Fibroblast of mammary gland (primary cell): ENCODE data around the gene GTF2B.
A peak's percentile ranks its signal among the peaks of the same experiment; 100 is the strongest.
"Not testable (repeated sequence)": the region's sequence is repeated elsewhere in the genome, so short reads cannot be mapped to it uniquely, and the experiment has no call there.

Experiments
- DNase-seq: peaks from one replicate; pipeline ENCODE4 v3.0.0-alpha.2; 2010; ENCODE audit warnings: low read depth
- H3K4me3 ChIP-seq: 2 replicates; pipeline ENCODE4 v1.5.1; 2011; ENCODE audit warnings: low read depth, mild to moderate bottlenecking, low read length, moderate library complexity; ENCODE audit not compliant: control insufficient read depth
- TF ChIP-seq, protein P1 (sequence below): conservative IDR thresholded peaks from 2 replicates; pipeline ENCODE4 v1.5.1; 2011; ENCODE audit warnings: low read depth, low read length, inconsistent platforms; ENCODE audit not compliant: control insufficient read depth, insufficient read depth

Gene GTF2B, protein sequence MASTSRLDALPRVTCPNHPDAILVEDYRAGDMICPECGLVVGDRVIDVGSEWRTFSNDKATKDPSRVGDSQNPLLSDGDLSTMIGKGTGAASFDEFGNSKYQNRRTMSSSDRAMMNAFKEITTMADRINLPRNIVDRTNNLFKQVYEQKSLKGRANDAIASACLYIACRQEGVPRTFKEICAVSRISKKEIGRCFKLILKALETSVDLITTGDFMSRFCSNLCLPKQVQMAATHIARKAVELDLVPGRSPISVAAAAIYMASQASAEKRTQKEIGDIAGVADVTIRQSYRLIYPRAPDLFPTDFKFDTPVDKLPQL

DNA sequence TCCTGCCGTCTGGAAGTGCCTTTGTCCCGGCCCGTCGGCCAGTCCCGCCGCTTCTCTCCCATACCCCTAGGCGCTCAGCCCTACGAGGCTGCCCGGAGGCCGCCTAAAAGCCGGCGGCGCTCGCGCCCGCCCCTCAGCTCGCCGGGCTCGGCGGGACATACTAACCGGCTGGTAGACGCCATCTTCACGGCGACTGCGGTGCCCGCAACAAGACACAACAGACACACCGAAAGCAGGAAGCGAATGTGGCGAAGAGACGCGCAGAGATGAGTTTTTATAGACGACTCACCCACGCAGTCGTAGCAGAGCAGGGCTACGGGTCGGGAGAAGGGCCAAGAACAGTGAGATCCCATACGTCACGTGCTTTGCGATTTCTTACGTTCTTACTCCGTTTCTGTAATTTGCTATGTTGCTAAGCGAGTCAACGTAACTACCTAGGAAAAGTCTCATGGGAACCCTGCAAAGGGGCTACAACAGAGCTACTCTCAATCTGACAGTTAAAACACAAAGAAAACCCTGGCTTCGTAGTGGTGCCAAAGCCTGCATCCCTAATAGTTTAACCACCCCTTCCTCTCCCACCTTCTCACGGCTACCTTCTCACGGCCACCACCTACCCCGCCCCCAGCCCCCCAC is at the start of gene GTF2B:
Gene GTF2B (minus strand): TSS at position 250 of the 633 bp plus-strand sequence. CDS start 68 bp downstream, at position 182.
- peak; percentile 98 for DNase-seq
- peak within 1 kb of the TSS; percentile 92 for H3K4me3 ChIP-seq
- TF ChIP-seq, protein P1, sequence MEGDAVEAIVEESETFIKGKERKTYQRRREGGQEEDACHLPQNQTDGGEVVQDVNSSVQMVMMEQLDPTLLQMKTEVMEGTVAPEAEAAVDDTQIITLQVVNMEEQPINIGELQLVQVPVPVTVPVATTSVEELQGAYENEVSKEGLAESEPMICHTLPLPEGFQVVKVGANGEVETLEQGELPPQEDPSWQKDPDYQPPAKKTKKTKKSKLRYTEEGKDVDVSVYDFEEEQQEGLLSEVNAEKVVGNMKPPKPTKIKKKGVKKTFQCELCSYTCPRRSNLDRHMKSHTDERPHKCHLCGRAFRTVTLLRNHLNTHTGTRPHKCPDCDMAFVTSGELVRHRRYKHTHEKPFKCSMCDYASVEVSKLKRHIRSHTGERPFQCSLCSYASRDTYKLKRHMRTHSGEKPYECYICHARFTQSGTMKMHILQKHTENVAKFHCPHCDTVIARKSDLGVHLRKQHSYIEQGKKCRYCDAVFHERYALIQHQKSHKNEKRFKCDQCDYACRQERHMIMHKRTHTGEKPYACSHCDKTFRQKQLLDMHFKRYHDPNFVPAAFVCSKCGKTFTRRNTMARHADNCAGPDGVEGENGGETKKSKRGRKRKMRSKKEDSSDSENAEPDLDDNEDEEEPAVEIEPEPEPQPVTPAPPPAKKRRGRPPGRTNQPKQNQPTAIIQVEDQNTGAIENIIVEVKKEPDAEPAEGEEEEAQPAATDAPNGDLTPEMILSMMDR: no peak

DNA sequence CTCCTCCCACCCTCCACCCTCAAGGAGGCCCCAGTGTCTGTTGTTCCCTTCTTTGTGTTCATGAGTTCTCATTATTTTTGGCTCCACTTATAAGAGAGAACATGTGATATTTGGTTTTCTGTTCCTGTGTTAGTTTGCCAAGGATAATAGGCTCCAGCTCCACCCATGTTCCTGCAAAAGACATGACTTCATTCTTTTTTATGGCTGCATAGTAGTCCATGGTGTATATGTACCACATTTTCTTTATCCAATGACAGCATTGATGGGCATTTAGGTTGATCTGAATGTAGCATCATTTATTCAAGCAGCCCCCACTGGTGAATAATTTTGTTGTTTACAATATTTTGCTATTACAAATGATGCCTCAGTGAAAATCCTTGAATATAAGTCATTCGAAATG is 47.2 kb upstream of the GTF2B start:
- H3K4me3 ChIP-seq, DNase-seq: not testable (repeated sequence)

DNA sequence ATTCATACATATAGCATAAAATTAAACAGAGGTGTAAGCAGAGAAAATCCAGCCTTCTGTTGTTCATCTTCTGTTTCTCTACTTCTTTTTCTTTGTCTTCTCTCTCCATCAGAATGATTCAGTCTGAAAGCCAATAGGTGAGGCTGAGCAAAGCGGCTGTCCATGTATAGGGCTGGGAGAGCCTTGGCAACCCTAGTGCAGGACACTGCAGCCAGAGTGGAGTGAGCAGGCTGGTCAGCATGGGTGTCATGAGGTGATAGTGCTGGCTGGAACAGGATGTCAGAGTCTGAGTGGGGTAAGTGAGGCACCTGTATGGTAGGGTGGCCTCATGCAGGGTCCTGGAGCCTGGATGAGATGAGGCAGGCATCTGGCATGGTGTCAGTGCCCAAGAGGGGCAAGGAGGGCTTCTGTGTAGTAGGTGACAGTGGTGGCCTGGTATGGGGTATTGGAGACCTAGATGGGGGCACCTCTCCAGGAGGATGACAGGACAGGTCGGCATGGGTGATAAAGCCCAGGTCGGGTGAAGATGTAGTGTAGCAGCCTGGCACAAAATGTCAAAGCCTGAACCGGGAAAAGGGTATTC is 45.5 kb upstream of the GTF2B start:
- DNase-seq: no peak
- TF ChIP-seq, protein P1: no peak
- no peak overlapping the region for H3K4me3 ChIP-seq

DNA sequence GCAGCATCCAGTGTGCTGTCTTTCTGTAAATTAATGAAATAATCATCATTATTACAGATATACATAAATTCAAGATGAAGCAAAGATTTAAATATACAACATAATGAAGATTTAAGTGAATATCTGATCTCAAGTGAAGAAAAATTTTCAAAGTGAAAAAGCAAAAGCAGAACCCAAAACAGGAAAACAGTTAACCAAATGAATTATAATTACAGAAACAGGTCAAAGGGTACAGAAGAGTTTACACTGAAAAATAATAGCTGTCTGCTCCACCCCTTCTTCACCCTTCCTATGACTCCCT is 44.8 kb upstream of the GTF2B start:
- TF ChIP-seq, protein P1: no peak
- H3K4me3 ChIP-seq: no peak overlapping the region
- no peak for DNase-seq

DNA sequence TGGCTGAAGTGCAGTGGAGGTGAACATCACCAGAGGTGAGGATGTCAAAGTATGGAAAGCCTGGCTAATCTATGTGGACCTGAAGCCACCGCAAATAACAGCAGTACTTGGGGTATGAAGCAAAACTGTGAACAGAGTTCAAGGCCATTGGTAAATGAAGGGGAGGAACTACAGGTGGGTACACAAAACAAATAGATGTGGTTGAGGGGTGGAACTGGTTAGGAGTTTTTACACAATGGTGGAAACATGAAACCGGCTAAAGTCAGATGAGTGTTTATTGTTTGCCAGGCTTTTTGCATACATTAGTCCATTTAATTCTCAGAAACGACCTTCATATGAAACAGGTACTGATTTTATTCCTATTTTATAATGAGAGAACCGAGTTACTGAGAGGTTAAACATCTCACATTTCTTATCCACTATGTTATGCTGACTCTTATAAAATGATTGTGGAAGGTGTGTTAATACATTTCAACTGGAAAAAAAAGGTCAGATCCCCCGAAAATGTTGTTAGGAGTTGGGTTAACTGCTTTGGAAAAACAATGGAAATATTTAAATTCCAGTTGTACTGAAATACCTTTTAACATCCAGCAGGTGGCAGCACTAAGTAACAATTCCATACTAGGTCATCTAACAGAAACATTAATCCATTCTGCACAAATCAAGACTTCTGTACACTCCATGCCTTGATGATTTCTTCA is 44.3 kb upstream of the GTF2B start:
- DNase-seq: peak; percentile 57
- TF ChIP-seq, protein P1: peak; percentile 57
- H3K4me3 ChIP-seq: no peak overlapping the region

DNA sequence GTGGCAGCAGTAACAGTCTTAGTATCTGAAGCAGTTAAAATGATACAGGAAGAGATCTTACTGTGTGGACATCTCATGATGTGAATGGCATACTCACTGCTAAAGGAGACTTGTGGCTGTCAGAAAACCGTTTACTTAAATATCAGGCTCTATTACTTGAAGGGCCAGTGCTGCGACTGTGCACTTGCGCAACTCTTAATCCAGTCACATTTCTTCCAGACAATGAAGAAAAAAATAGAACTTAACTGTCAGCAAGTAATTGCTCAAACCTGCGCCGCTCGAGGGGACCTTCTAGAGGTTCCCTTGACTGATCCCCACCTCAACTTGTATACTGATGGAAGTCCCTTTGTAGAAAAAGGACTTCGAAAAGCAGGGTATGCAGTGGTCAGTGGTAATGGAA is 38.8 kb upstream of the GTF2B start:
- not testable (repeated sequence) for DNase-seq, H3K4me3 ChIP-seq

DNA sequence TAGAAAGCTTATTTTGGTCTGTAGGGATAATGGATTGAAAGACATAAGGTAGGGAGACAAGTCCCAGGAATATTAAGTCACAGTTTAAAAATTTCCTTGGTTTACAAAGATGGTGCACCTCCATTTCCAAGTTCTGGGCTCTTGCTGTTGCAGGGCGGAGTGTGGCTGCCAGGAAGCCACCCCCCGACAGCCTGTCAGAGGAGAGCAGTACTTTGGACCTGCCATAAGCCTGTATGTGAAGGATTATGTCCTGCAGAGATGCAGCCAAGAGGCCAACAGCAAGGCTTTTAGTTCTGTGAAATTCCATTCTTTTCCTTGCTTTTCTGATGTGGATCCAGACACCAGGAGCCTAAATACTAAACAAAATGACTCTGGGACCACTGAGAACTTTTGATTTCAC is 31.9 kb upstream of the GTF2B start:
- TF ChIP-seq, protein P1: no peak
- DNase-seq: no peak
- no peak overlapping the region for H3K4me3 ChIP-seq
